HFF-Myc (cell line): ENCODE measurements around the gene ARL16.

Experiments used
- DNase-seq: peaks from one replicate; pipeline ENCODE4 v3.0.0-alpha.2; 2011; ENCODE audit warnings: low read depth; ENCODE audit errors: extremely low read depth
- H3K4me3 ChIP-seq: replicated peaks from 2 replicates; pipeline ENCODE4 v1.5.1; 2011; ENCODE audit warnings: low read depth, mild to moderate bottlenecking, control low read depth, low read length
- TF ChIP-seq, protein P1 (sequence below): IDR thresholded peaks from 2 replicates; pipeline ENCODE4 v1.5.1; 2012; ENCODE audit warnings: mild to moderate bottlenecking, low read depth, low read length, control low read depth; ENCODE audit errors: missing control alignments

ARL16 gene

DNA sequence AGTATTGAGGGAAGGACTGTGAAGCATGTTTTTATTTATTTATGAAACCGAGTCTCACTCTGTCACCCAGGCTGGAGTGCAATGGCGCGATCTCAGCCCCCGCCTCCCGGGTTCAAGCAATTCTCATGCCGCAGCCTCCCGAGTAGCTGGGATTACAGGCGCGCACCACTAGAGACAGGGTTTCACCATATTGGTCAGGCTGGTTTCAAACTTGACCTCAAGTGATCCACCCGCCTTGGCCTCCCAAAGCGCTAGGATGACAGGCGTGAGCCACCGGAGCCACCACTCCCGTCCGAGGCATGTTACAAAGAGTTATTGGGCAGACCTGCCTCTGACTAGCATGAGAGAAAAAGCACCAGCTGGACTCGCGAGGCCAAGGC is 22.6 kb upstream of the ARL16 start:
- no peak overlapping the region for H3K4me3 ChIP-seq
- no peak for DNase-seq
- TF ChIP-seq, protein P1, sequence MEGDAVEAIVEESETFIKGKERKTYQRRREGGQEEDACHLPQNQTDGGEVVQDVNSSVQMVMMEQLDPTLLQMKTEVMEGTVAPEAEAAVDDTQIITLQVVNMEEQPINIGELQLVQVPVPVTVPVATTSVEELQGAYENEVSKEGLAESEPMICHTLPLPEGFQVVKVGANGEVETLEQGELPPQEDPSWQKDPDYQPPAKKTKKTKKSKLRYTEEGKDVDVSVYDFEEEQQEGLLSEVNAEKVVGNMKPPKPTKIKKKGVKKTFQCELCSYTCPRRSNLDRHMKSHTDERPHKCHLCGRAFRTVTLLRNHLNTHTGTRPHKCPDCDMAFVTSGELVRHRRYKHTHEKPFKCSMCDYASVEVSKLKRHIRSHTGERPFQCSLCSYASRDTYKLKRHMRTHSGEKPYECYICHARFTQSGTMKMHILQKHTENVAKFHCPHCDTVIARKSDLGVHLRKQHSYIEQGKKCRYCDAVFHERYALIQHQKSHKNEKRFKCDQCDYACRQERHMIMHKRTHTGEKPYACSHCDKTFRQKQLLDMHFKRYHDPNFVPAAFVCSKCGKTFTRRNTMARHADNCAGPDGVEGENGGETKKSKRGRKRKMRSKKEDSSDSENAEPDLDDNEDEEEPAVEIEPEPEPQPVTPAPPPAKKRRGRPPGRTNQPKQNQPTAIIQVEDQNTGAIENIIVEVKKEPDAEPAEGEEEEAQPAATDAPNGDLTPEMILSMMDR: no peak

DNA sequence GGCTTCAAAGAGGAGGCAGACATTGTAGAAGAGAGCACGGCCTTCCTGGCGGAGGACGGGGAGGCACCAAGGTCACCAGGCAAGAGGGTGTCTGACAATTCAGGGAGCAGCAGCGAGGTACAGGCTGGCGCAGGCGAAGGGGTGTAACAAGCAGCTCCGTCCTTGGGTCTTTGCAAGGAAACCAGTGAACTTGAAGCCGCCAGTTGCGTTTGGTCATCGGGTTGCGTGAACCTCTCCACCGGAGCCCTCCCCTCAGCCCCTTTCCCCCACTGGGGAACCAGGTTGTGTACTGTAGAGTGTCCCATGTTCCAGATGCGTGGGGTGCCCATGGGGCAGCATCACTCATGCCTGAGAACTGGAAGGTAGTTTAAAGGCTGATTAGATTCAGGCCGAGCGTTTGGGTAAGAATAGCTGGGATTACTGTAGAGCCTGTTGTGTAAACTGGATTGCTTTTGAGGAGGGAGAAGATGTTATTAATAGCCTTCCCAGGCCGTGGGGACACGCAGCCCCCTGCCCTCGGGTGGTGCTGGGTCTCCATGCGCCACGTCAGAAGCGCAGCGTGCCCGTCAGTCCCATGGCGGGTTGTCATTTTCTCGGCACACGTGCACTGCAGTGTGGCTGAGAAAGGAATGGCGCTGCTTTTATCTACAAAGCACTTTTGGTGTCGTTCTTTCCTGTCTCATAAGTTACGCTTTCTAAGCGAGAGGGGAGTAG is 22.1 kb upstream of the ARL16 start:
- DNase-seq: no peak
- TF ChIP-seq, protein P1: no peak
- H3K4me3 ChIP-seq: no peak overlapping the region

DNA sequence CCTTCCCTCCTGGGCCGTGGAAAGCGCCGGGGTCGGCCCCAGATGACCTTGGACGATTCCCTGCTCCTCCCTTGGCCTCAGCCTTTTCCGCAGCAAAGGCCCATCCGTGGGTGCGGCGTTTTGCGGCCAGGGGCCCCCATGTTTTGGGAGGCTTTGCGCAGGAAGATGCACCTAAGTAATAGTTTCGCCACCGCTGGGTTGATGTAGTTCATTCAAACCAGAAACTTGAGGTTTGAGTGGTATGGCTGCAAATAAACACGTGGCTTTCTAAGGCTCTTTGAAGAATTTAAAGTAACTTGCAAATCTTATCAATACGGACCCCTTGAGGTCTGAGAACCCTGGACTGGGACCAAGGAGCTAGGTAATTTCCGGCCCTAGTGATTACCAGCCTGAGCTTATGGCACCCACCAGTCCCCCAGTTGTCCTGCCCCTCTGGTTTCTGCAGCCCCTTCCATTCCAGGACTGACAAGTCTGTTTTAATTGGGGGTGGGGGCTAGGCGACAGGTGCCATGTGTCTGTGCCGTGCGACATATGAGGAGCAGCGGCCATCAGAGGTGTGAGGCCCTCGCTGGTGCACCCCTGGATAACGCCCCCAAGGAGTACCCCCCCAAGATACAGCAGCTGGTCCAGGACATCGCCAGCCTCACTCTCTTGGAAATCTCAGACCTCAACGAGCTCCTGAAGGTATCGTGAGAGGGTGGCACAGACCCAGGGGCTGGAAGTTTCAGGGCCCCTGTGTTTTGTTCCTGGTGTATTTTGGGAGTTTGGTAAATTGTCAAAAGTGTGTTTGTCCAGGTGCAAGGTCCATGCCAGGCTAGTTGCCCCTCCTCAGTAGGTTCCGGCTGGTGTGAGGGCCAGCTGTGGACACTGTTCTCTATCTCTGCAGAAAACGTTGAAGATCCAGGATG is 20.4 kb upstream of the ARL16 start:
- H3K4me3 ChIP-seq: peak overlapping the region; percentile 99
- no peak for DNase-seq
- TF ChIP-seq, protein P1: no peak

DNA sequence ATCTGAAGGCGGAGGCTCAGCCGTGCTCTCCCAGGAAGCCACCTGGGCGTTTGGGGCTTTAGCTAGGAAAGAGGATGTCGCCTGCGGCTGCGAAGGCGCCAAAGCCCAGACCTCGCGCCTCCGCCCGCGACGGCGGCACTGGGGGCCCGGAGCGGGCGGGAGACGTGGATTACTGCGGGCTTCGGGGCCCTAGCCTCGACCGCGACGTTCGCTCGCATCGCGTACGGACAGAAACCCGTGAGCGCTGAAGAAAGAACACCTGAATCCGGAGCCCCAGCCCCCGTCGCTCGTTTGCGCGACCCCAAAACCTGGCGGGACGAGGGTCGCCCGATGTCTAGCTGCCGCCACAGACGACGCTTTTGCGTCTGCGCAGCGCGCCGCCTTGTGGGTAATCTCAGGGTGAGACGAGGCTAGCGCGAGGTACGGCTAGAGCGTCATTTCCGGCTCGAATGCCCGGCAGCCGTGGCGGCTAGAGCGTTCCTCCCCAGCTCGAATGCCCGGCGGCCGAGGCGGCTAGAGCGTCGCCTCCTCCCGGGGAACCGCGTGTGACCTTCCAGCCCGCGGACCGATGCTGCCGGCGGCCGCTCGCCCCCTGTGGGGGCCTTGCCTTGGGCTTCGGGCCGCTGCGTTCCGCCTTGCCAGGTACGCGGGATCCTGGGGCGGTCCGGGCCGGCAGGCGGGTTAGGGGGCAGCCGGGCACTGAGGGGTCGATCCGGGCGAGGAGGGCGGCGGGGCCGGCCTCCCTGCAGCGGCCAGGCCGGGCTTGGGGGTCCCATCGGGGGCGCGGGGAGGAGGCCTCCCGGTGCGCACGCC is 19.5 kb upstream of the ARL16 start, which contains the start of gene MRPL12:
MRPL12 (plus strand) TSS at position 434 of the 813 bp plus-strand sequence; CDS start at position 569, 135 bp downstream.
- peak; percentile 77 for DNase-seq
- peak within 1 kb of the TSS; percentile 99 for H3K4me3 ChIP-seq
- TF ChIP-seq, protein P1: no peak

DNA sequence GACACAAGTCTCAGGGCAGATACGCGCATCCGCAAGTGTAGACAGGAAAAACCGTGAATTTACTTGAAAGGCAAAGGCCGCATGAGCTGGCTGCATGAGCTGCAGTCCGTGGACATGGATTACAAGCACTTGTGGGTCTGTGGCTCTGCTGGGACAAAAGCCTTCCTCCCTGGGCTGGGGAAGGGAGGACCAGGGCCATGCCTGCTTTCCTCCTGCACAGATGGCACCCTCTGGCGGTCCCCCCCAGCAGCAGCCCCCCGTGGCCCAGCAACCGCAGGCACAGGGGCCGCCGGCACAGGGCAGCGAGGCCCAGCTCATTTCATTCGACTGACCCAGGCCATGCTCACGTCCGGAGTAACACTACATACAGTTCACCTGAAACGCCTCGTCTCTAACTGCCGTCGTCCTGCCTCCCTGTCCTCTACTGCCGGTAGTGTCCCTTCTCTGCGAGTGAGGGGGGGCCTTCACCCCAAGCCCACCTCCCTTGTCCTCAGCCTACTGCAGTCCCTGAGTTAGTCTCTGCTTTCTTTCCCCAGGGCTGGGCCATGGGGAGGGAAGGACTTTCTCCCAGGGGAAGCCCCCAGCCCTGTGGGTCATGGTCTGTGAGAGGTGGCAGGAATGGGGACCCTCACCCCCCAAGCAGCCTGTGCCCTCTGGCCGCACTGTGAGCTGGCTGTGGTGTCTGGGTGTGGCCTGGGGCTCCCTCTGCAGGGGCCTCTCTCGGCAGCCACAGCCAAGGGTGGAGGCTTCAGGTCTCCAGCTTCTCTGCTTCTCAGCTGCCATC is 17.9 kb upstream of the ARL16 start:
- TF ChIP-seq, protein P1: no peak
- DNase-seq: no peak
- H3K4me3 ChIP-seq: peak overlapping the region; percentile 99
